Measurements from ENCODE around the gene SLC25A38.

Gene SLC25A38

GRCh38 chr3:39376959-39377634 lies 6.1 kb upstream of the SLC25A38 start:
- FAIRE-seq (peak; percentile 54), DNase-seq (ENCODE audit: insufficient read length, low spot score) (no peak)

GRCh38 chr3:39378088-39378487 lies 5.1 kb upstream of the SLC25A38 start:
- FAIRE-seq = peak; percentile 94

GRCh38 chr3:39378957-39379777 lies 4.0 kb upstream of the SLC25A38 start:
- no peak for FAIRE-seq
- DNase-seq (ENCODE audit: insufficient read length, low spot score) = no peak

More at GRCh38 chr3:39378088-39378487, 5.1 kb upstream of the SLC25A38 start:
- DNase-seq (ENCODE audit: insufficient read length, low spot score) = peak; percentile 25

GRCh38 chr3:39379778-39380155 lies 3.4 kb upstream of the SLC25A38 start:
- DNase-seq (ENCODE audit: insufficient read length, low spot score) (no peak), FAIRE-seq (no peak)

GRCh38 chr3:39381432-39381831 lies 1.7 kb upstream of the SLC25A38 start:
- no peak for DNase-seq (ENCODE audit: insufficient read length, low spot score)
- FAIRE-seq = no peak

GRCh38 chr3:39383881-39384664 lies 903 bp downstream of the SLC25A38 start:
- peak; percentile 85 for DNase-seq (ENCODE audit: insufficient read length, low spot score)
- peak; percentile 96 for FAIRE-seq

- no peak for DNase-seq (ENCODE audit: insufficient read length, low spot score)
- FAIRE-seq = no peak
Observed at GRCh38 chr3:39384665-39385000, 1.5 kb downstream of the SLC25A38 start.

- no peak for DNase-seq (ENCODE audit: insufficient read length, low spot score)
- FAIRE-seq = no peak
Observed at GRCh38 chr3:39385456-39386090, 2.4 kb downstream of the SLC25A38 start.

- DNase-seq (ENCODE audit: insufficient read length, low spot score) (no peak), FAIRE-seq (no peak)
Observed at GRCh38 chr3:39386318-39386717, 3.1 kb downstream of the SLC25A38 start.

GRCh38 chr3:39387411-39387975 lies 4.3 kb downstream of the SLC25A38 start:
- no peak for FAIRE-seq
- no peak for DNase-seq (ENCODE audit: insufficient read length, low spot score)

GRCh38 chr3:39388153-39388552 lies 5.0 kb downstream of the SLC25A38 start:
- FAIRE-seq = no peak

GRCh38 chr3:39388741-39389248 lies 5.6 kb downstream of the SLC25A38 start:
- FAIRE-seq = peak; percentile 95
- peak; percentile 71 for DNase-seq (ENCODE audit: insufficient read length, low spot score)

More at GRCh38 chr3:39388153-39388552, 5.0 kb downstream of the SLC25A38 start:
- no peak for DNase-seq (ENCODE audit: insufficient read length, low spot score)

- DNase-seq (ENCODE audit: insufficient read length, low spot score) (no peak), FAIRE-seq (no peak)
Observed at GRCh38 chr3:39390181-39390580, 7.0 kb downstream of the SLC25A38 start.

- no peak for FAIRE-seq
- no peak for DNase-seq (ENCODE audit: insufficient read length, low spot score)
Observed at GRCh38 chr3:39396690-39397089, 13.5 kb downstream of the SLC25A38 start.

GRCh38 chr3:39398700-39399099 lies 15.5 kb downstream of the SLC25A38 start:
- no peak for DNase-seq (ENCODE audit: insufficient read length, low spot score)
- FAIRE-seq = peak; percentile 14

- DNase-seq (ENCODE audit: insufficient read length, low spot score) (no peak), FAIRE-seq (no peak)
Observed at GRCh38 chr3:39401983-39402382, 18.8 kb downstream of the SLC25A38 start.

GRCh38 chr3:39404943-39405686 lies 21.9 kb downstream of the SLC25A38 start:
- DNase-seq (ENCODE audit: insufficient read length, low spot score) (no peak), FAIRE-seq (no peak)

- DNase-seq (ENCODE audit: insufficient read length, low spot score) (no peak), FAIRE-seq (no peak)
Observed at GRCh38 chr3:39405687-39406367, 22.7 kb downstream of the SLC25A38 start.
